Measurements from ENCODE around the gene CASTOR1.

CASTOR1 gene

DNA sequence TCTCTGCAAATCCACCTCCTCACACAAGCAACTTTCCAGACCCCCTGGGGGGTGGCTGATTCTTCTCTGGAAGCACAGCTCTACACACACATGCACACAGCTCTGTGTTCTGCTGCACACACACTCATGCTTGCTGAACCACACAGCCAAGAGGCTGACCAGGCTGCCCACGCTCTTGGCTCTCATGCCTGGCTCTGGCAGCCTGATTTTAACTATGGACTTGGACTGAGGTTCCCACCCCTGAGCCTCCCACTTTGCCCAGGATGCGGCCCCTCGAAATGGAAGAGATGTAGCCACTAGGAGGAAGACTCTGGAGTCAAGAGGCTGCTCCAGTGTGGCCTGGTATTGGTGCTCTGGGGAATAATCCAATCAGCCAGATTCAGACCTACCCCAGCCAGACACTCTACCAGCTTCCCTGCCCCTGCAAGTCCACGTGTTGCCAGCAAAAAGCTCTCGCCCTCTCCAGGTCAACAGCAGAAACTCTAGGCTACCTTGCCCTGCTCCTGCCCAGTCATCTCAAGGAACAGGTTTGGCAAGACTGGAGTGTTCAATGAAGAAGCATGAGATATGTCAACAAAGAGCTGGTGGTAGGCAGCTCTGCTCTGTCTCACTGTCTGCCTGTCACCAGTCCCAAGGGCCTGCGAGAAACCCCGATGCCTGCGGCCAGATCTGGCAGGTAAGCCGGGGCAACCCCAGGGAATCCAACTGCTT is 8.8 kb upstream of the CASTOR1 start:
- DNase-seq (ENCODE audit: low read depth) = no peak

DNA sequence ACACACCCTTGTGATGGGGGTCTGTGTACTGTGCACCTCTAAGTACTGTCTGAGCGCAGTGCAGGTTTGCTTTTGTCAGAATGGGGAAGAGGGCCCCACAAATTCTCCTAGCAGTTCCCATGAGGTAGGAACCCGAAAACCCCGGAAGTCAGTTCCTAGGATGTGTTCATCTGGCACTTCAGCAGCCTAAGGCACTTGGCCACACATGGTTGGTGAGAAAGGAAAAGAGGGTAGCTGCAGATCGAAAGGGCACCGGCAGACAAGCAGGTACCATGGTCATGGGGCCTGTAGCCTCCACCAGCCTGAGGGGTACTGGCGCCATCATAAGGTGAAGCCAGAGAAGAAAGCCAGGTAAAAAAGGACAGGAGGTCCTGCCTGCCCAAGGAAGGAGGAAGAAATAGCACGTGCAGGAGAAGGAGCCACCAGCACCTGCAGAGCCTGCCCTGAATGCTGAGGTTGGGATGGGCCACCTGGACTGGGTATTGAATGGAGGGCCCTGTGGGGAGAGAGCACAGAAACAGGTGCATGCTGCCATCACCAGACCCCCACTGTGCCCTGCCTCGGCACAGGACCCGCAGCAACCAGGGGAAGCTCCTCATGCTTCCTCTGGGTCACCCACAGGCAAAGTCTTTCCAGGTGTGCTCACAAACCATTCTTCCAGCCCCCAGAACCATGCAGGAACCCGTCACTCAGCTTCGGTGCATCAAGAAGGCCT is 8.1 kb upstream of the CASTOR1 start:
- no peak for DNase-seq (ENCODE audit: low read depth)

DNA sequence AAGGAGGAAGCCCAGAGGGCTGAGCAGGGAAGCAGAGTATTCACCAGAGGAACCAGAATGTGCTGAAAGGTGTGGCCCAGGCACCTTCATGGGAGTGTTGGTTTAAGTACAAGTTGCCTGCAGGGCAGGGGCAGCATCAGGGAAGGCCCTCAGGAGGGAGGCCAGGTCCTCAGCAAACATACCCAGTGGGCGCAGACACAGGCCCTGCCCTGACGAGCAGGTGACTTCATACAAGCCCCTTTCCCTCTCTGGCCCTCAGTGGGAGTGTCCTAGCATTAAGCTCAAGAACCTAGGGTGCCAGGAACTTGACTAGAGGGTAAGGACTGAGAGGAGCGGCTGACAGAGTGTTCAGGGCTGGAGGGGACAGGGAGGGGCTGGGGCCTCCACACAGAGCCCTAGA is 7.5 kb upstream of the CASTOR1 start:
- no peak for DNase-seq (ENCODE audit: low read depth)

DNA sequence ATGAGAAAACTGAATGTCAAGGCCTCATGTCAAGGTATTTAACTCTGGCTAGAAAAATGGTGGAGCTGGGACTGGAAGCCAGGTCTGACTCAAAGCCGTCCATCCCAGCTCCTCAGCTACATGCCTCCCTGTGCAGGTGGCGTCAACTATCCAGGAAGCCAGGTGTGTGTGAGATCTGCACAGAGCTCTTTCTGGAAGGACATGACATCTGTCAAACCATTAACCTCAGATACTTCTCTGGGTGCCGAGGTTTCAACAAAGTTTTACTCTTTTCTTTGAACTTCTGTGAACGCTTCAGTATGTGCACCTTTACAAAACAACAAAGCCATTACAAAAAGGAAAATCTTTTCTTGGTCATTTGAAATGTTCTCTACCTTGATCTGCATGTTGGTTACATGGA is 7.0 kb upstream of the CASTOR1 start:
- no peak for DNase-seq (ENCODE audit: low read depth)

DNA sequence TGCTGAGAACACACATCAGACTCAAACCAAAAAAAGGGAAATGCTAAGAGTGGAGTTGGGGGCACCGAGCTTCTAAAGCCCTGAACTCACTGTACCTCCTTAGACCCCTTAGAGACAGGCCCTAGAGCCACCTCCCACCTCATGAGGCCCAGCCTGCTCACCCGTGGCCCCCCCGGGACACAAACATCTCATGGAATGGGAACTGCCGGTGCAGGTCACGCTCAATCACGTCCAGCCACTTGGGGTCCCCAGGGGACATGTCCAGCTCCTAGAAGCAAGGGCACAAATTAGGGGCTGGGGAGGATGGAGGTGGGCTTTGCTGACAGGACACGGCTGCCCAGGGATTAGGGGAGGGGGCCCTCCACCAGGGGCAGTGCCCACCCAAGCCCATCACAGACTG is 6.3 kb upstream of the CASTOR1 start:
- no peak for DNase-seq (ENCODE audit: low read depth)

DNA sequence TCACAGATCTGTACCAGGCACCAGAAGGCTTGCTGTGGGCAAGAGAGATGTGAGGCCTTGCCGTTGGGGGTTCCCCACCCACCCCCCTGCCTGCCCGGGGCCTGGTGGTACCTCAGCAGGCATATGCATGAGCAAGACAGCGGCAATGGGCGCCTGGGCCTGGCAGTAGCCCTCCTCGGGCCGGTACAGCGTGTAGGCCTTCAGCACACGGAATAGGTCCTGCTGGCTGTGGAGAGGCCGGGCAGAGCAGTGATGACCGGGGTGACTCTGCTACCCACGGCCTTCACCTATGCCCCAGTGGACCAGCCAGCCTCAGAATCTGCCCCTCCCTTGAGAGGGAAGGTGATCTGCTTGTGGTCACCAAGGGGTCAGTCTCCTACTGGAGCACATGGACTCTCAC is 5.5 kb upstream of the CASTOR1 start:
- no peak for DNase-seq (ENCODE audit: low read depth)

DNA sequence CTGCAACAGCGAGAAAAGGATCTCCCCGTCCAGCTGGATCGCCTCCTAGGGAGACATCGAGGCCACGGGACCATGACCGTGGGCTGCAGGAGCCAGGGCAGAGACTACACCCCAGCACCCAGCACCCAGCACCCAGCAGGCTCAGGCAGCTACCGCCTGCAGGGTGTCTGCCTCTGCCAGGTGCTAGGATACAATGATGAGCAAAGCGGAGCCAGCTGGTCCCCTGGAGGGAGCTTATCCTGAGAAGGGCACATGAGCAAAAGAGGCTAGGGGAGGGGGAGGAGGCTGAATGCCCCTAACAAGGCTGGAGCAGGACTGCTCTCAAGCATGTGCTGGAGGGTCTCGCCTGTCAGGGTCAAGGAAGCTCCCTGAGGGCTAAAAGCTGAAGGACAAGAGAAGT is 4.8 kb upstream of the CASTOR1 start:
- DNase-seq (ENCODE audit: low read depth) = no peak

GRCh38 chr22:30293026-30293425 is 3.7 kb upstream of the CASTOR1 start:
- no peak for DNase-seq (ENCODE audit: low read depth)

- no peak for DNase-seq (ENCODE audit: low read depth)
Observed at GRCh38 chr22:30292069-30292970, 3.0 kb upstream of the CASTOR1 start.

DNA sequence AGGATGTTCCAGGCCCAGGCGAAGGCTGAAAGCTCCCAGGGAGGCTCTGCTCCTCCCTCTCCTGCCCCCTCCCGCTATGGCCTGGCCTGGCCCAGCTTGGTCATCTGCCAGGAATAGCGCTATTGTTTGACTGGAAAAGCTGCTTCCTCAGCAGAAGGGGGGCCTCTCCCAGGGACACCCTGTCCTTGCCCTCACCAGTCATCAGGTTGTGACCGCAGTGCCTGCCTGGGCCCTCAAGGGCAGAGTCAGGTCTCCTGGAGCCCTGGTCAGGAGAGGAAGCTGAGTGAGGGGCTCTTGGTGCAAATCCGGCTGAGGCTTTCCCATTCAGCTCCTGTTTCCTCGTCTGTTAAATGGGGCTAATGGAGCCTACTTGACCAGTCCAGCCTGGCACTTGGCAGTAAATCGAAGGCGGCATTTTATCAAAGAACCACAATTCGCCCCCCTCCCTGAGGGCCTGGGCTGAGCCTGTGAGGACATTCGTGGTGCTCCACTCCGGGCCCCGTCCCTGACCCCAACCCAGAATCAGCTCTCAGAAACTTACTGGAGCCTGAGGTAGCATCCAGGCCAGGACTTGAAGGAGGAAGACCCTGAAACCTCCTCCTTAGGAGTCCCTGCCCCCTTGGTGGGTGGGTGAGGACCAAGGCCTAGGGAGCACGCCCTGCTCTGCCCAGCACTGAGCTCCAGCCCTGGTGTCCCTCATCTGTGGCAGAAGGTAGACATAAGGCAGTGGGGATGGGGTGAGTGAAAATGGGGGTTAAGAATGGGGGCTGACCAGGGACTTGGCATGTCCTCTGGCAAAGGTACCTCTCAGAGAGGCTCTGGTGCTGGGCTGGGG is 2.0 kb upstream of the CASTOR1 start:
- DNase-seq (ENCODE audit: low read depth) = no peak

DNA sequence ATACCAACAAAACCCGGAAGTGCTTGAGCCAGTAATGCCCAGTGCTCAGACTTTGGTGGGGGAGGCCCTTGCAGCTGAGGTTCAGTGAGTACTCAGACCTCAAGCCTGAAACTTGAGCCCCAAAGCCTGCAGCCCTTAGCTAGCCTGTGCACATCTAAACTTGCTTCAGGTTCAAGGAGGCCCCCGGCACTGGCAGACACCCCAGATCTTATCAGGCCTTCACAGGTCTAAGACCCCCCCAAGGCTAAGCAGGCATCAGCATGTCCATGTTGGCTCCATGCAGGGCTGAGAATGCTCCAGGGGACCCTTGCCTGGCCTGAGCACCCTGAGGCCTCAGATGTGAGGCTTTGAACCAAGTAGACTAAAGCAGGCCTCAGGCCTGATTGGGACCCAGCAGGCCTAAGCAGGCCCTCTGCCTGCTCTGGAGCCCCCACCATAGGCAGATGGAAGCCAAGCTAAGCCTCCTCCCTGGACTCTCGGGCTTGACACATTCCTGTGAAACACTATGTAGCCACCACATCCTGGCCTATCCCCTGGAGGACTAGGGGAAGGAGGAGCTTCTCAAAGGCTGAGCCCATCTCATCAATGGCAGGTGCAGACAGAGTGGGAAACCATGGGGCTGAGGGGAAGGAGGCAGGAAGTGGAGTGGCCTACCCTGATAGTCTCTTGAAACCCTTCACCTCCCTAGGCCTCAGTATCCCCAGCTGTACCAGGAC is 1.2 kb upstream of the CASTOR1 start:
- DNase-seq (ENCODE audit: low read depth) = no peak

- DNase-seq (ENCODE audit: low read depth) = no peak
Observed at GRCh38 chr22:30289980-30290313, 642 bp upstream of the CASTOR1 start.

DNA sequence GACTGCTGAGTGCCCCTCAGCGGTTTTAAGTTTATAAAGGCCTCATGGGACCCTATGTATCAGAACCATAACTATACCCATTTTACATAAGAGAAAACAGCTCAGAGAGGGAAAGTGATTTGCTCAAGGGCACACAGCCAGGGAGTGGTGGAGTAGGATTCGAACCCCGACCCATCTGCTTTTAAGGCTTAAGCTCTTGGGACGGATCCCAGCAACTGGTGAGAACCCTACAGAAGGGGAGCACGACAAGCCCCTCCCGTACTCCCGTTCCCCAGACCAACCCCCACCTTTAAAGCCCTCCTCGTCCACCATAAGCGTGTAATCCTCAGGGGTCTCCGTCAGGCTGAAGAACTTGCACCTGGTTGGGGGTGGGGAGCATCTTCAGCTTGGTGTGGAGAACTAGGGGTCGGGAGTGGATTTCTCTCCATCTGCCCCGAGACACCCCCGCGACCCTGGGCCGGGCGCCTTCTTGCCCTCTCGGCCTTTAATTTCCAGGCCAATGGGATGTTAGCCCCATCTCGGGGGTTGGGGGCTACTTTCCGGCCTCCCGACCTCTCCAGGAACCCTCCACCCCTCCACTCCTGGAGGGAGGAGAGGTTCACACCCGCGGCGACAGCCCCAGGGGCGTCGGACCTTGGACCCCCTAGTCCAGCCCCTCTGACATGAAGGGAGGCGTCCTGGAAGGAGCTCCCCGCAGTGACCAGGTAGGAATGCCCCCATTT is 725 bp downstream of the CASTOR1 start:
- DNase-seq (ENCODE audit: low read depth) = no peak

GRCh38 chr22:30287648-30288418 is 1.5 kb downstream of the CASTOR1 start:
- DNase-seq (ENCODE audit: low read depth) = peak; percentile 79

- DNase-seq (ENCODE audit: low read depth) = no peak
Observed at GRCh38 chr22:30286813-30287647, 2.3 kb downstream of the CASTOR1 start.

DNA sequence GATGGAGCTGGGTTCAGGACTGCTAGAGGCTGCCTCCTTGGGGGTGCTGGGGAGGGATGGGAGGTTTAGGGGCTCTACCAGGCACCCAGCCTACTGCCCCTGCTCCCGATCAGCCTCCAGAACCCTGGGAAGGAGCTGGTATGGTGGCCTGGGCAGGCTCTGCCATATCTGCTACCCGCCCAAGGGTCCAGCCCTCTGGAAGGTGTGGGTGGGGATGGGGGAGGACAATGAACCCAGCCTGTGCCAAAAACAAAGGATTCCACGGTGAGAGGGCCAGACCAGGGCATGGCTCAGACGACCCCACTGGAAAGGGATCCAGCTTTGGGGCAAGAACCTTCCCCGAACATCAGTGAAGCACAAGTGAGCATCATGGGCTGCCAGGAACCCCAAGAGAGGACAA is 3.0 kb downstream of the CASTOR1 start:
- DNase-seq (ENCODE audit: low read depth) = no peak

GRCh38 chr22:30285846-30286200 is 3.5 kb downstream of the CASTOR1 start:
- no peak for DNase-seq (ENCODE audit: low read depth)

GRCh38 chr22:30285176-30285845 is 4.0 kb downstream of the CASTOR1 start:
- no peak for DNase-seq (ENCODE audit: low read depth)

- DNase-seq (ENCODE audit: low read depth) = no peak
Observed at GRCh38 chr22:30284666-30285065, 4.6 kb downstream of the CASTOR1 start.
